HG03354 (cell line): ENCODE results near the gene ADGRB3.
"Not testable (repeated sequence)": the region's sequence is repeated elsewhere in the genome, so short reads cannot be mapped to it uniquely, and the experiment has no call there.

ENCODE experiments used
- ATAC-seq: cut with Tn5 transposase; IDR thresholded peaks from one replicate; pipeline ENCODE4 v1.9.1; 2021; ENCODE audit warnings: mild to moderate bottlenecking; ENCODE audit not compliant: unreplicated experiment, poor library complexity, severe bottlenecking

Gene ADGRB3

DNA sequence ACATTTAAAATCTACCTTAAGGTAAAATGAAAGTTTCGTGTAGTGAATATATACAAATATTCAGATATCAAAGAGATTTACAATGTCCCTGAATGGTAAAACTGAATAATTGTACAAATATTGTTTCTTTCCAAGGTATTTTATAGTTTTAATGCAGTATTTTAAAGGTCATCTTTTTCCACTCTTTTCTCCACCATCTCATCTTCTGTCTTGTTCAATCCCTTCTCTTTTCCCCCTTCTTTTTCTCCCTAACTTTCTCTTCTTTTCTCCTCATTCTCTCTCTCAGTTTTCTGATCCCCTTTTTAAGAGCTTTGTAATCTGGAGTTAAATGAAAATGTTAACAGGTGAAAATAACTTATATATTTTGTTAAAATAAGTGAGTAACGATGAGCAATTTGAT, 126.9 kb downstream of the ADGRB3 start:
- no peak for ATAC-seq

DNA sequence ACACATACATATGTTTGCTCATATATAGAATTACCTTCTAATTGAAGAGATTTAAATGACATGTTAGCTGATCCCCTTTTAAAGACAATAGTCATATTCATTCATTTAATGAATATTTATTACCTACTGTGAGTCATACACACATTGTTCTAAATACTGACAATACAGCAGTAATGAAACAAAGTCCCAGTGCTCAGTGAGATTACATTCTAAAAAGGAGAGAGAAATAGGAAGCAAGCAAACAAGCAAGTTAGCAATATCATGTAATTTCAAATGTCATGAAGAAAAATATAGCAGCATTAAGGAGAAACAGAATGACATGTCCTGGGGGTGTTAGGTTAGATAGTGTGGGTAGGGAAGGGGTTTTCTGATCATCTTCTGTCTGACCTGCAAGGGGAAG, 136.3 kb downstream of the ADGRB3 start:
- no peak for ATAC-seq

DNA sequence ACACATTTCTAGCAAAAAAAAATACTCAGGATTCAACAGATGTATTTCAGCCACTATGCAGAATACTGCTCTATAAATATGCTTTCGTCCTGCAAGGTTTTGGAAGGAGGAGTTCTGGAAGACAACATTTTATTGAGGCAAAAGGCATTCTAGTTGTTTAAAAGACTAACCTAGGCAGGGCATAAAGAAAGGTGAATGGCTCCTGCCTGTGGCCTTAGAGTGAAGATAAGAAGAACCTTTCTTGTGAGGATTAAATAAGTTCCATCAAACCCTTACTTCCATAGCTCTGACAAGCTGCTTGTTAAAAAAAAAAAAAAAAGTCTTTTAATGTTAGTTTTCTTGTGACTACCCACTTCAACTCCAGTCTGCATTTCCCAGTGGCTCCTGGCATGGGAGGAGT, 139.8 kb downstream of the ADGRB3 start:
- no peak for ATAC-seq

DNA sequence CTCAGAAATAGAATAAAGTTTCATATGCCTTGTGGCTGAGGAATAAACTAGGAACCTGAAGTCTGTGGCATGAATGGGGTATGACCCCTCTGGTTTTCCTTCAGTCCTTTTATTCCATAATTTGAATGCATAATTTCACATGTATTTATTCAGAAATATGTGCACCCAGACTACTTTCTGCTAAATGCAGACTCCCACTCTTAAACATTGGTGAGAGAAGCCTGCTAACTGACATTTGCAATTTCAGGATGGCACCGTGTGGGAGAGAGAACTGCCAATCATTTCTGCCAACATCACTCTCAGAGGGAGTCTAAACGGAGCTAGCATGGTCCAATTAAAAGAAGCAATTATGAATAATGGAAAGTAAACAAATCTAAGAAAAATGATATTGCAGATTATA, 141.3 kb downstream of the ADGRB3 start:
- no peak for ATAC-seq

DNA sequence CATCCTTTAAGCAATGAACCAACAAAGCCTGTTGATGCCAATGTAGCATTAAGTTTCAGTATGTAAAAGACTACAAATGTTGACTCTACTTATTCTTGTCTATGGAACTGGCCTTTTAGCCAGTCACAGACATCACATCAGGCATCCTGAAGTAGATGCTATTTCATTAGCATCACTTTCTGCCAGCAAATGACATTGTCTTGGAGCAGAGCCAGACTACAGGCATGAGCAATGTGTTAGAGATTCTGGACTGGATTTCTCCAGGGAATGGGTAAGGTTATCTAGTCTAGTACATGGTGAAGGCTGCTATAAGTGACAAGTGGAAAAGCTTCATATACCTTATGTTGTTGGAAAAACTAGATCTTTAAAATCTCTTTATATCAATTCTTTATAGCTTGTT, 142.9 kb downstream of the ADGRB3 start:
- ATAC-seq, result no peak

DNA sequence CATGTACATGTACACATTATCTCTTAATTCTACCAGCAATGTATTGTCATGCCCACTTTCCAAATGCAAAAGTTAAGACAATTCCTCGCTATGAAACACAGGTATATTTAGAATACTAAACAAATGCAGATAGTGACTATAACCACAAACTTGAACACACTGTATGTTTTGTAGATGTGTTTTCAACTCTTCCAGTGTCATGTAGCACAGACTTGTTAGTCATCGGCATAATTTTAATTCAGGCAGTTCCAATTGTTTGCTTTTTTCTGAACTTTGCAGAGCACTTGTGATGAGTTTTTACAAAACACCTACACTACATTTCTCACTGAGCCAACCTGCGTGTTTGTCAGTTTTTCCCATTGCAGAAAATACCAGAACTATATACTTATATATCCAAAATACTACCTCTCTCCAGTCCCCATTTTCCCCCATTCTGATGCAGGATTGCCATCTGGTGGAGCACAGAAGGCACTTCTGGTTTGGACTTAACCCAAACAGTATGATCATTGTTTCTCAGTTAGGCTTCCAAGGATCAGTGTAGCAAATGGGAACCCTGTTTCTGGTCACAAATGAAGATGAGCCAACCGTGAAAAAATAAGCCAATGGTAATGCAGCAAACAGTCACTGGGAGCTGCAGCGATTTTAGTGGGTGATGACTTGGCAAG, 143.4 kb downstream of the ADGRB3 start:
- peak; percentile 65 for ATAC-seq

DNA sequence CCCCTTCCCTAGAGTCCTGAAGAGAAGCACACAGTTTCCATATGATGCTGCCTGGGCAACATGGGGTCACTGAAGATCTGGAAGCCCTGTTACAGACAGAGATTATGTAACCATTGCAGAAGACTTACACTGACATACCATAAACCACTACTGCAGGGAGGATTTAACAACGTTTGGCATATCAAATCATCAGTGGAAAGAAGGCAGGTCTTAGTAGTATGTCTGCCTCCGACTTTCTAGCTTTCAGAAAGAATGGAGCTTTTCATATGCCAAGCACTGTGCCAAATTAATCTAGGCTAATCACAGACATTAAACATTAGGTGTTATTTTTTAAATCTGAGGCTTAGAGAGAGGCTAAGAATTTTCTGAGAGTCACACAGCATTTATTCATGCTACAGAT, 144.3 kb downstream of the ADGRB3 start:
- no peak for ATAC-seq

DNA sequence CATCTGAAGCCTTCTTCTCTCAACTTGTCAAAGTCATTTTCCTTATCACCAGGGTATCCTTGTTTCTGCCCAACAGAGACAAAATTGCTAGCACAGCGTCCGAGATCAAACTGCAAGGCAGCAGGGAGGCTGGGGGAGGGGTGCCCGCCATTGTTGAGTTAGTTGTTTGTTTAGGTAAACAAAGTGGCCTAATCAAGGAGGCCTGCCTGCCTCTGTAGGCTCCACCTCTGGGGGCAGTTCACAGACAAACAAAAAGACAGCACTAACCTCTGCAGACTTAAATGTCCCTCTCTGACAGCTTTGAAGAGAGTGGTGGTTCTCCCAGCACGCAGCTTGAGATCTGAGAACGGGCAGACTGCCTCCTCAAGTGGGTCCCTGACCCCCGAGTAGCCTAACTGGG, 155.0 kb downstream of the ADGRB3 start:
- not testable (repeated sequence) for ATAC-seq

DNA sequence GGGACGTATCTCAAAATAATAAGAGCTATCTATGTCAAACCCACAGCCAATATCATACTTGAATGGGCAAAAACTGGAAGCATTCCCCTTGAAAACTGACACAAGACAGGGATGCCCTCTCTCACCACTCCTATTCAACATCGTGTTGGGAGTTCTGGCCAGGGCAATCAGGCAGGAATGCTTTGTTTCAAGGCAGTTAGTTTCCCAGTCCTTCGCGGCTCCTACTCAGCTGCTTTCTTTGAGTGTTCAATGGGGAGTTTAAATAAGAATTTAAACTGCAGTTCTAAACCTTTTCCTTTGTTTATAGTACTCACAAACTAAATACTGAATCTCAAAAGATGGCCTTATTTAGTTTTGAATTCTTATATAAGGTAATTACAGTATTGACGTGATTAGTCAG, 179.9 kb downstream of the ADGRB3 start:
- ATAC-seq, result not testable (repeated sequence)

DNA sequence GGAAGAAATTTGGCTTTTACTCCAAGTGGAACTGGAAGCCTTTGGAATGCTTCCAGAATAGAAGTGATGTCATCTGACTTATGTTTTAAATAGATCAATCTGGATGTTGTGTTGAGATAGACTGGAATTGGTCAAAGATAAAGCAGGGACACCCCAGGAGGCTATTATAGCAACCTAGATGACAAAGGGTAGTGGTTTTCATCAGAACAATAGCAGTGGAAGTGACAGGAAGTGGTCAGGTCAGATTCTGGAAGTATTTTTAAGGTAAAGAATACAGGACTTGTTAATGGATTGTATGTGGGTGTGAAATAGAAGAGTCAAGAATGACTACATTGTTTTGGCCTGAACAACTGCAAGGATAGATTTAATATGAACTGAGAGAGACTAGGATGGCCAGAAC, 191.4 kb downstream of the ADGRB3 start:
- ATAC-seq, result no peak

DNA sequence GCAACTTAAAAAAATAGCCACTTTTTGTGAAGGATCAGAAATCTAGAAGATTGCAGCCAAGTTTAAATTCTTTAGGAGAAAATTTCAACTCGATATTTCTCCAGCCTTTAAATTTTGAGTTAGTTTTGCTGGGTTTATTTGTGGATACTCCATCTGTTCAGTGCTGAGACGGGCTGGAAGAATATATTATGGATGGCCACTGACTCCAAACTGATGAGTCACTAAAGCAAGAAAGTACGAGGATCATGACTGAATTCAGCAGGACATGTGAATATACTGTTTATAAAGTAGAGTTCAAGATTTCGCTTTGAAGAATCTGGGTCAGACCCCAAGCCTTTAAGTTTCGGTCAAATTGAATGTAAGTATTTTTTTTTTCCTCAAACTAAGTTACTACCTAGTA, 199.5 kb downstream of the ADGRB3 start:
- ATAC-seq, result no peak

DNA sequence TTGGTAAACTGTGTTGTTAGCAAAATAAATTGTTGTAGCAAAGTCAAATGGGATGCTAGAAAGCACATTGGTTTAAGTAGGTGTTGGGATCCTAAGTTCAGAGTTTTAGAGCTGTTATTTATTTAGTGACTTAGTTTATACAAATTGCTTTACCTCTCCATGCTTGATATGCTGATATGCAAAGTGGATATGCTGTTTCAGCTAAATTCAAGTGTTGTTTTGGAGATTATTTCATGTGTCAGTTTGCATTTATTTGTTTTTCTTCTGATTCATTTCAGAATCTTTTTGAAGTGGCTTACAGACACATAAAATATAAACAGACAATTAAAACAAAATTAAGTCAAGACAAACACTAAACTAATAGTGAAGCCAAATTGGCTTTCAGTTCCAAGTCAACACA, 203.5 kb downstream of the ADGRB3 start:
- ATAC-seq, result no peak

DNA sequence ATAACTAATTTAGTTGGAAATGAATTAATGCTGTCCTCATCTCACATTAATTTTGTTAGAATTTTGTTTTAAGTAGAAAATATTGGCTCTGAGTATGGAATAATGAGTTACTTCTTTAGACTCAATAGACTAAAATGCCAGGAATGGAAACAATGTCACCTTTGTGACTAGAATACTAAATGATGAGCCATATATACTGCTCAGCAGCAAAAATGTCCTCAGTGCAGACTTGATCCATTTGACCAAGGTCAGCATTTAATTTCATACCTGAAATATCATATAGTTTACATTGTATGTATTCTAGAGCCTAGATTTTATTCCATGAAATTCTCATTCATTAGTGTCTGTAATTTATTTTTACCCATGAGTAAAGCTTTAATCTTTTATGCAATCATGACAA, 217.7 kb downstream of the ADGRB3 start:
- ATAC-seq, result no peak

DNA sequence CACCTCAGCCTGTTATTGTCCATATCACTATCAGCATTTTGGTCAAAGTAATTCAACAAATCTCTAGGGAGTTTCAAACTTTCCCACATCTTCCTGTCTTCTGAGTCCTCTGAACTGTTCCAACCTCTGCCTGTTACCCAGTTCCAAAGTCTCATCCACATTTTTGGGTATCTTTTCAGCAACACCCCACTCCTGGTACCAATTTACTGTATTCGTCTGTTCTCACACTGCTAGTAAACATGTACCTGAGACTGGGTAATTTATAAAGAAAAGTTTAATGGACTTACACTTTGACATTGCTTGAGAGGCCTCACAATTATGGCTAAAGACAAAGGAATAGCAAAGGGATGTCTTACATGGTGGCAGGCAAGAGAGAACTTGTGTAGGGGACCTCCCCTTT, 224.2 kb downstream of the ADGRB3 start:
- no peak for ATAC-seq

DNA sequence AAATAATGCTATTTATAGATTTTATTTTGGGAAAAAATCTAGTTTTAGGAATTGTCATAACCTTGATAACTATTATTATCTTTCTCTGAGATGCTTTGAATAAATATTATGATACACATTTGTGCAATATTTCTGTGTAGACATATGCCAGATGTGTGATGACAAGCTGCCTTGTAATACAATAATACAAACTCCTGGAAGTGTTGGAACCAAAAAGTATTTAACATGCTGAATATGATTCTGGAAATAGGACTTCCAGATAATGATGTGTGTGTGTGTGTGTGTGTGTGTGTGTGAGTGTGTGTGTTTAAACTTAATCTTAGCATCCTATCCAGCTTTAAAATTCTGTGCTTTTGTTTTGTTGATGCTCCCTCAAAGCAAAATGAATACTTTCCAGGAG, 233.6 kb downstream of the ADGRB3 start:
- ATAC-seq, result no peak

DNA sequence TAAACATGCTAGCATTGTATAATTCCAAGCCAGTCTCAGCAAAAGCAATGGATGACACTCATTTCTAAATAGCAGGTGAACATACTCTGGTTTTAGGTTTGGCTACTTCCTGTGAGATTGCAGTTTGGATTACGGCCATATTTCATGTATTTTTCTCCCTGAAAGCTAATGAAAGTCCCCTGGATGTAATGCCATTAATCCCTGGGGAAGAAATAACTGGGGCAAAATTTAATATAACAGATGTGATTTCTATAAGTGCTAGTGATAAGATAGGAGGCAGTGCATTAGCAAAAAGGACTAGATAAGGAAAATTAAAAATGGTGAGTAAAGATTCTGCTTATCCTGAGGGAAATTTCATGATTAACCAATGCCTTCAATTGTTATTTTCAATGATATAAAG, 238.2 kb downstream of the ADGRB3 start:
- no peak for ATAC-seq

DNA sequence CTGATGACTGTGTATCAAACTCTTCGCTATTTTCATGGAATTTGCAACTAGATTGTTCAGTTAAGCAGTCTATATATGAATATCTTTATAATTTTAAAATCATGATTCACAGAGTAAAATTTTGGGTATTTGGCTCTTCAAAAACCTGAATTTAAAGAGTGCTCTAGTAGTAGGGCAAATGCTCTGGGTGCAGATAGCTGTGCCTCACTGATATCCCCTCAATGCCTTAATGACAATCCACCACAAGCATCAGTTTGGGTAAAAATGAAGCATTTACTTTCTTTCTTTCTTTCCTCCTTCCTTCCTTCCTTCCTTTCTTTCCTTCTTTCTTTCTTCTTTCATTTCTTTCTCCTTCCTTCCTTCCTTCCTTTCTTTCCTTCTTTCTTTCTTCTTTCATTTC, 239.7 kb downstream of the ADGRB3 start:
- ATAC-seq, result no peak

DNA sequence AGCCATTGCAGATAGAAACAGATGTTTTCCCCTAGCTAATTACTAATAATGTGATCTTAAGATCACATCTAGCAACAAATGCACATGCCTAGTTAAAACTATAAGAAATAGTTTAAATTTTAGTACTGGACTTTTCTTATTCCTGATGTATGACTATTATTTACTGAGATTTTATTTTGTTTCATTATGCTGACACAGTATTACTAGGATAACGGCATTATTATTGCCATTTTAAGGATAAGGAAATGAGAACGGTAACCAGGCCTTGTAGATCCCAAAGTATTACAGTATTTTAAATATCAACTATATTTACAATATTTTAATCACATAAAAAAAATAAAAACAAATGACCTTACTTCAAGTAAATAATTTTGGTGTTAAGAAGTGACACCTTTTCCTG, 240.3 kb downstream of the ADGRB3 start:
- ATAC-seq, result no peak

DNA sequence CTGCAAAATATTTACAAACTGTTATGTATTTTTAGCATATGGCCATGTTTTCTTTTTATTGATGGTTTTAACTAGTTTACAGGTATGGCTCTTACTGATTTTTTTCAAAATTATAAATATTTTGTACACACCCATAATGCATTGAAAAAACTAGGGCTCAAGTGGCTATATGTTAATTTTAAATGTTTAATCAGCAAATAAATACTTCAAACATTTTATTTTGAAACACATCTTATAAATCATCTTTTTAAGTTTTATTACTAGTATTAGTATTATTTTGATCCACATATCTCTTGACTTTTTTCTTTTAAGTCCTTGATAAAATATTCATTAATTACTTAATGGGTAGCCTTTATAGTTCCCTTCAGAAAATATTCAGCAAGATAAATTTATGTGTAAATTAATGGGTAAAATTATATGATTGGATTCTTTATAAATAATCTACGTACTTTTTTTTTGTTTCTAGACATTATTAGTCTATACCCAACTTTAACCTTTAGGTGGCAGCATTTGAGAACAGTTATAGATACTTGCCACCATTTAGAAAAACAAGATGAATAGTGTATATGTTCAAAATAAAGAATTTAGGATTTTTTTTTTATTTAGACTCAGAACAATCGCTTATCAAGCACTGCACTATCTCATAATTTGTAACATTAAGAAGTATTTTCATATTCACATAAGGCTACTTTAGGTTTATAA, 241.9 kb downstream of the ADGRB3 start:
- peak; percentile 75 for ATAC-seq

DNA sequence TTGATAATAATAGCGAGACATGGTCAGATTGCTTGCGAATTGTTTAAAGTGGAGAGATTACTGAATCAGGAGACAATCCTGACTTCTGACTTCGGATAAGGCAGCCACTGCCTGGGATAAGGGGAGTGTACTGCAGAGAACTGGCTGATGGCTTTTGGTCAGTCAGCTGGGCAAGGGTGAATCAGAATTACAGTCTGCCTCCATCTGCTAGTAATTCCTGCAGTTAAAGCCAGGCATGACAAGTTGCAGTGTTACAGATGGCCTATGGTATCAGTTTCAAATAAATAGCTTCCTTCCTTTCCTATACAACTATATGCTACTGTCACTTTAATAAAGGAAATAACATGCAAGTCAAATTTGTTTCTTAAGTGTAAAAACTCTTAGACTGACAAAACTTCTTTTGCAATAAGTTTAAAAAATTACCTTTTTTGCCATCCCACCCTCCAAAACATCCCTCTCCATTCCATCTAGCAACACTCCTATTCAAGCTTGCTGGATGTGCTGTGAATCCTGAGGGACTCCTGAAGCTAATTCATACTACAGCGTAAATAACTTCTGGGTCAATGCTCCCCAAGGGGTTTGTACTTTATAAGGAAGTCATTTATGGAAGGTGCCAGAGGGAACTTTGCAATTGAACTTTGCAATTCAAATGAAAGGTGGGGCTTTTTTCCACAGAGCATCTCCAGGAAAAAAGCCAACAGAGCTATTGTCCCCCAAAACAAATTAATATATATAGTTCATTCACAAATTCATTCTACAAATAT, 245.2 kb downstream of the ADGRB3 start:
- ATAC-seq, result no peak

DNA sequence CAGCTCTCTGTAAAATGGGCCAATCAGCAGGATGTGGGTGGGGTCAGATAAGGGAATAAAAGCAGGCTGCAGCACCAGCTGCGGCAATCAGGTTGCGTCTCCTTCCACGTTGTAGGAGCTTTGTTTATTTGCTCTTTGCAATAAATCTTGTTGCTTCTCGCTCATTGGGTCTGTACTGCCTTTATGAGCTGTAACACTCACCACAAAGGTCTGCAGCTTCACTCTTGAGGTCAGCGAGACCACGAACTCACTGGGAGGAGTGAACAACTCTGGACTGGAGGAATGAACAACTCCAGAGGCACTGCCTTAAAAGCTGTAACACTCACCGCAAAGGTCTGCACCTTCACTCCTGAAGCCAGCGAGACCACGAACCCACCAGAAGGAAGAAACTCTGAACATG, 248.2 kb downstream of the ADGRB3 start:
- not testable (repeated sequence) for ATAC-seq
